GM19468 (cell line): ENCODE results near the gene LITAFD.

Experiments
- ATAC-seq: cut with Tn5 transposase; IDR thresholded peaks from one replicate; pipeline ENCODE4 v1.9.1; 2021; ENCODE audit warnings: mild to moderate bottlenecking, moderate library complexity, moderate number of reproducible peaks; ENCODE audit not compliant: unreplicated experiment; ENCODE audit errors: extremely low read depth

The LITAFD gene

DNA sequence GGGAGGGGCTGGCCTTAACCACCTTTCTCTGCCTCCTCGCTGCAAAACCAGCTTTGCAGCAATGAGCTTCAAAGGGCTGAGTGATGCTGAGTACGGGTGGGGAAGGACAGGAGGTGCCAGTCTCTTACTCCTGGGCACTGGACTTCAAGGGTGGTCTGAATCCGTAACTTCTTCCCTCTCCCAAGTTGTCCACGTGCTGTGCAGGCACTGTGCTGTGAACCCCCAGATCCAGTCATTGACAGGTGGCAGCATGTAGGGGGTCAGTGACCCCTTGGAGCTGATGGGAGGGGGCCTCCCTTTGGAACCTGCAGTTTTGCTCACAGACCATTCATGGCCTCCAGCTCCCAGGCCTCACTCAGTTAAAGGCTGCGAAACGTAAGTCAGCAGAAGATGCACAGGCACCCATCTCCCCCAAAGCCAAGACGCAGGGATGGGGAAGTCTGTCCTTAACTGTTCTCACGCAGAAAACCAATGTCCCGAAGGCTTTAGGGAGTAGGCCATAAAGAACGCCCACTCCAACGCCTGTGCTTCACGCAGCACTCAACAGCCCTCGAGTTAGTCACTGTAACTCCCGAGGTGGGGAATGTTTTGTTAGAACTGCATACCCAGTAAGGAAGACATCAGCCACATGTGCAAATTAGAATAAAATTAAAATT, 7.9 kb downstream of the LITAFD start:
- no peak for ATAC-seq

GRCh38 chr16:8890549-8890921, 8.4 kb downstream of the LITAFD start:
- no peak for ATAC-seq

- ATAC-seq: peak; percentile 3
These were observed 10.0 kb downstream of the LITAFD start for GRCh38 chr16:8892101-8892575.

DNA sequence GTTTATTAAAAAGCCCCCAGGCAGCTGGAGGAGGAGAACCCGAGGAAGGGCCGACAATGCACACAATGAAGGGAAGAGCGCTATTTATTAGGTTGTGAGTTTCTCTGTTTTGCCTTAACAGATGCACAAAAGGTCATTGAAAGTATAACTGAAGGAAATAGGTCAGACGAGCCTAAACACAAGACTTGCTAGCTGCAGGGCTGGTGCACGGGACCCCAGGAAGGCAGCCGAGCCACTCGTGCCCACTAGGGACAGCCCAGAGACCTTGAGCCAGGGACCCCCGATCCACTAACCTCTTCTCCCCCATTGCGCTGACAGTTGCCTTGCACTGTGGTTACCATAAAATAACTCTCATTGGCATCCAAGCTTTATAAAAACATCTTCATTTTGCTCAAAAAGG, 11.3 kb downstream of the LITAFD start:
- ATAC-seq: no peak

DNA sequence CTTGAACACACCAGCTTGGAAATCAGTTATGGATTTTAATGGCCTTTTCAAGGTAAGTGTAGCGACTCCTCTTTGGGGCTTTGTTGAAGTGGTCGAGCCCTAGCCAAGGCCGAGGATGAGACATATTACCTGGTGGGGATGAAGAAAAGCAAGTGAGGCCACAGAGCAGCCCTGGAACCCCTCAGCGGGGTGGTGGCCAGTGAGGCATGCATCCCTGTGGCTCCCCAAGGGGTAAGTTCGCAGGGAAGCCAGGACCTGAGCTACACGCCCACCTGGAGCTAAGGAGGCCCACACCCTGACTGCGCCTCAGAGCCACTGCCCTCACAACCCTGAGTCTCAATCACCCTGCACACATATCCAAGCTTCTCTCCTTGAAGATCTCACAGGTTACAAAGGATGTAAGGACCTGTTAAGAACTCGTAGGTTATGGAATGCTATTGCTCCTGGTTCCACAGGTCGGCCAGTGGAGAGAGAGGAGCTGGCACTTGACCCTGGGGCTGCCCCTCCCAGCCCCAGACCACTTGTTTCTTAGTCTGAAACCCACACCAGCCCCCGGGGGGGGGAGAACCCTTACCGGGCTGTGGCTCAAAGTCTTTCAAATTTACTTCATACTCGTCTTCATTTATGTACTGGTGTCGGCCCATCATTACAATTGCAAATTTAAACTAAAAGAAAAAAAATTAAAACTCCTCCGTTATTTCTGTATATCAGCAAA, 12.0 kb downstream of the LITAFD start:
- ATAC-seq: no peak

DNA sequence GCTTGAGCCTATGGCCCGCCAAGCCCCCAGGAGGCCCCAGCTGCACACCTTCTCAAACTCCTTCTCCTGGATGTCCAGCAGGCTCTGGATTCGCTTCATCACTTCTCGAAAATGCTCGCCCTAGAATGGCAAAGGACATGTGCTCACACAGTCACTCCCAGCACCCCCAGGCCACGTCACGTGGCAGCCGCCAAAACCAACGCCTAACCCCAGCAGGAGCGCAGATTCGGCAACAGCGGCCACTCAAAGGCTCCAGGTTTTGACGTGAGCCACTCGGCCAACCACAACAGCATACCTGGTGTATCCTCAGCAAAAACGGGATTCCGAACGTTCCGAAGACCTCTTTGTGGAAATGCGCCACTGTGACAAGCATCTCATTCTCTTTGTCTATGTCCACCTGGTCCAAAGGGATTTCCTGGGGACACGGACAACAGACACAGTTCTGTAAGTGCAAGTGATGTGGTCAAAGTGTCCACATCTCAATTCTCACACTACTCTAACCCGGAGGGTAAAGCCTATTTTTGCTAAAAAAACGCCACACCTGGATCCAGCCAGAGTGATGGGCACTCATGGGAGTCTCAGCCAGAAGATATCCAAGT, 12.7 kb downstream of the LITAFD start:
- no peak for ATAC-seq

DNA sequence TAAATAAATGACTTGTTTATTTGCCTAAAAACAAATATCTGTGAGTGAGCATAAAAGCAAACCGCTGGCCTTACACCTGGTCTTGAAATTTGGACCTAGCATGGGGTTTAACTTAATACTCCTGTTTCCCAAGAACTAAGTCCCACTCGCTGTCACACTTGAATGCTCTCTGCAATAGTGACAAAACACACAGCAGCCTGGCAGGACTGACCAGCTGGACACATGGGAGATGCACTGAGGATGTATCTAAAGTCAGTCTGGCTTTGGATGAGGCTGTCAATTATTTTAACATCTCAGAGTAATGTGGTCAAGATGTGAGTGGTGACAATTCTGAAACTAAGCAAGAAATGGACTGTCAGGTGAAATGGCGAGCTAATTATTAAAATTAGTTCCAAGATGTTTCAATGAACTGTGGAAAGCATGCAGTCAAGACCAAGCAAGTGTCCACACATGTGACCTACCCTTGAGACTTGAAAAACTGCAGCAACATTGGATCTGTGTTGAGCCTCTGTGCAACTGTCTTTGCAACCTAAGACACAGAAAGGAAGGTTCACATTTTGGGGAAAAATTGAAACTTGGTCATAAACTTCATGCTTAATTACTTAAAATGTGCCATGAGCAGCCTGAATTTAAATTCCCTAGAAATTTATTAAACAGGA, 16.6 kb downstream of the LITAFD start:
- no peak for ATAC-seq

DNA sequence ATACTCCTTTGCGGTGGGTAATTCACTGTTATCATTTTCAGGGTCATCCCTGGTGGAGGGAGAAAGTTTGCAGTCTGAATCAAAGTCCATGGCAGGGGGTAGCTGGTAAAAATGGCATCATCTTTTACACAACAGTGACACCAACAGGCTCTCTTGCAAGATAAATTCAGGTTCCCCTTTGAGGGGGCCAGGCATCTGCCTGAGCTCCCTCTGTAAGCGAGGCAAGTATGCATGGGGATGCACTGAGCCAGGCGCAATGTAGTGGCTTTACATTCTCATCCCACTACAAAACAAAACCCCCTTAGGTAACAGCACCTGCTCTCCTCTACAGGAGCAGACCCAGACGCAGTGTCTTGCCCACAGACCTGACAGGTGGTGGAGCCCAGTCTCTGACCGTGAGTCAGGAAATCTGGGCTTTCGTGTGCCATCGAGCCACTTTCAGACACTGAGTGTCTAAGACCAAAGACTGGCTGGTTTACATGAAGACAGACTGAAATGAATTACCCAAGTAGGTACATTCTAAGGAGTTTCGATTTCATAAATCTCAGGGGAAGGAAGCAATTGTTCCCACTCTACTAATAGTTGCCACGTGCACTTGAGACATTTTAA, 17.7 kb downstream of the LITAFD start:
- no peak for ATAC-seq

DNA sequence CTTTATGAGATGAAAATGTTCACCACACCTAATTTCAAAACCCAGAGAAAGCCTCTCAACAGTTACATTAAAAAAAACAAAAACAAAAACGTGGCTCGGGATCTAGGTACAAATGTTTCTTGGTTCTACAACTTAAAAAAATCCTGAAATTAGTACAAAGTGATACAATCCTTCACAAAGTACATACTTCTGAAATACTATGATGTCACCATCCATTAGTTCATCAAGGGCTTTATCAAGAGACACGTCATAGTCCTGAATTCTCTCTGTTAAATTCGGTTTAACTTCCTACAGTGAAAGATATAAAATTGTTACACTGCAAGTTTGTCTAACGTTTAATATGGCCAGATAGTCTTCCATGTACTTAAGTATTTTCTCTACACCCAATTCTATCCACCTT, 18.2 kb downstream of the LITAFD start:
- no peak for ATAC-seq

- ATAC-seq: no peak
These were observed 19.2 kb downstream of the LITAFD start for GRCh38 chr16:8901320-8901861.

DNA sequence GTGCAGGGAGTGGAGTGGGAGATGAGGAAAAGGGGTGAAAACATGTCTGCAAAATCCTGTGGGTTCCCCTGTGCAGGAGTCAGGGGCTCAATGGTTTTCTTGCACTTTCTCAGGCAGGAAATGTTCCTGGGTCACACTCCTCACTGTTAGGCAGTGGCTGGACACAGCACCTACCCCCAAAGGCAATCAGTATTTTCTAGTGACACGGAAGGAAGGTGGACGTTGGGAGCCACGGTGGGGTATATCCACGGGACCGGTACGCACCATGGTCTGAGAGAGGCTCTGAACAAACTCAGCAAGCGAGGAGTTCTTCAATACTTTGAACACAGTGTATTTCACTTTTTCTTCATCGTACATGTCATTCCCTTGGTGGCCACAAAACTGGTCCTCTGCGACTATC, 20.9 kb downstream of the LITAFD start:
- ATAC-seq: no peak

DNA sequence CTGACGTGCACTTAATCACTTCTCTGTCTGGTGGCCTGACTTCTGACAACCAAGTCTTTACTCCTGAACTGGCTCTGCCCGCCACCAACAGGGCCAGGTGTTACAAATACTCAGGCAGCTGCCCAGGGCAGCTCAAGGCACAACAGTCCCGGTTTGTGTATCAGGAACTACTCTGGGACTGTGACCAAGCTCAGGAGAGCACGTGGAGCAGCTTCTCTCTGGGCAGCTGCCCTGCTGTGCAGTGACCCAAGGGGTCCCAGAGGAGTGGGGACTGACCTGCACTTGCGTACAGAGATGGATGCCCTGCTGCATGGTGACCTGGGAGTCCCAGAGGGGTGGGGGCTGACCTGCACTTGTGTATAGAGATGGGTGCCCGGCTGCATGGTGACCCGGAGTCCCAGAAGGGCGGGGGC, 21.9 kb downstream of the LITAFD start:
- ATAC-seq: no peak

DNA sequence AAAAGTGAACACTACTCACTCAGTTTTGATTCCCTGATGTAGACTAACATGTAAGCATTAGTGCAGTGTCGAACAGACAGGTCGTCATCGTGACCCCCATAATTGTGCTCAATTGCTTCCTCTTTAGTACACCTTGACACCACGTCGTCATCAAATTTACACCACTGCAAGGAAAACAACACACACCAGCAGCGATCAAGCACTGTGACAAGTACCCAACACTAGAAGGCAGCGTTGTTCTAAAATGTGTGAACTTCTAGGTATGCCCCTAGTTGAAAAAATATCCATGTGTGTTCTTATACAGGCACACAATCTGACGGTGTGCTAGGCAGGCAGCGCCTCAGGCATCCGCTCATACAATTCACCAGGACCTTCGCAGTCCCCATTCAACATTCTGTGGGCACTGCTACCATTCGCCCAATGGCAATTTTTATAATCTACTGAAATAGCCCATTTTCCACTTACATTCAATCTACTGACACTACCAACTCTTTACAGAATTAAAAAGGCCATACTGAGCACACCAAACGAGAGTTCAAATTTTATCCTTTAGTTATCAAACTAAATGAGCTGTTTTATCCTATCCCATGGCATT, 23.1 kb downstream of the LITAFD start:
- no peak for ATAC-seq

- ATAC-seq: no peak
These were observed 23.8 kb downstream of the LITAFD start for GRCh38 chr16:8905795-8906591.

DNA sequence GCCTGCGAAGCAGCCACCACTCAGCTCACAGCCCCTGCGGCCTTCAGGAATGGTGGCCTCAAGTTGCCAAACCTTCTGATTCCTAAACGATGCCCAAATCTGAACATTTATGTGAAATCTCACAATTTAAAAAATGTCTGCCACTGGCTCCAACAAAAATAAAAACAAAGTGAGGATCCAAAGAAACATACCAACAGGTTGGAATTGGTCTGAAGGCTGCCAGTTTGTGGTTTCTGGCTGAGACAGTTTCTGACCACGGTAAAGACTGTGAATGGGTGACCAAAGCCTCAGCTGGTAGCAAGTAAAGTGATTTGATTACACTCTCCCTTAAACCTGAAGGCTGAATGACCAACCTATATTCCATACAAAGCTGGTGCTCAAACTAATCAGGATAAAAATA, 24.9 kb downstream of the LITAFD start:
- ATAC-seq: no peak

GRCh38 chr16:8908810-8909468, 26.8 kb downstream of the LITAFD start:
- no peak for ATAC-seq

GRCh38 chr16:8910811-8911210, 28.7 kb downstream of the LITAFD start:
- ATAC-seq: no peak

GRCh38 chr16:8912793-8913192, 30.6 kb downstream of the LITAFD start:
- no peak for ATAC-seq

DNA sequence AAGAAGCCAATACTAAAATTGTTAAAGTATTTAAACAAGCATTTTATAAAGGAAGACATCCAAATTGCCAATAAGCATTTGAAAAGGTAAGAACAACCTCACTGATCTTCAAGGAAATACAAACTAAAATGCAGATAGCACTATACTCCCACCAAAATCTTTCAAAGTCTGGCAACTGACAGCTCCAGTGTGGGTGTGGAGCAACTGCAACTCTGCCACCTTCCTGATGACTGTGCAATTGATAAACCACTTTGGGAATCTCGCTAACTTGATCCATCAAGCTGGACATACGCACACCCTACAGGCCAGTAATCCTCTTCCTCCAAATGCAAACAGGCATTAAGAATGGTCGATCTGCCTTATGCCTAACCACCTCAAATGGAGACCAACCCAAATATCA, 31.9 kb downstream of the LITAFD start:
- ATAC-seq: no peak
